C4-2B (cell line): ENCODE data around the gene GRK7.
"Not testable (repeated sequence)": the region's sequence is repeated elsewhere in the genome, so short reads cannot be mapped to it uniquely, and the experiment has no call there.

Source experiments
- CTCF ChIP-seq: fragments of 450-650 bp; conservative IDR thresholded peaks from 2 replicates; pipeline ENCODE4 v1.5.1; 2017; ENCODE audit warnings: mild to moderate bottlenecking
- ZFX ChIP-seq: fragments of 450-650 bp; IDR thresholded peaks from 2 replicates; pipeline ENCODE4 v1.6.1; 2017

- not testable (repeated sequence) for TF ChIP-seq CTCF, ZFX
These were observed 40.3 kb downstream of the GRK7 start for GRCh38 chr3:141803538-141803937.
